ENCODE data around the gene ZC3H4. TPM values are rescaled to one million over a fixed set of nuclear protein-coding genes. Genes with fewer than 3 reads are reported as not detected.

ZC3H4 gene
- total and polyA plus RNA-seq, 9 of the 15 experiments (the other 6 are each of a cell fraction or from before 2014, with no cell fraction given) = 2.2 to 75.6 (median 18.3) TPM

DNA sequence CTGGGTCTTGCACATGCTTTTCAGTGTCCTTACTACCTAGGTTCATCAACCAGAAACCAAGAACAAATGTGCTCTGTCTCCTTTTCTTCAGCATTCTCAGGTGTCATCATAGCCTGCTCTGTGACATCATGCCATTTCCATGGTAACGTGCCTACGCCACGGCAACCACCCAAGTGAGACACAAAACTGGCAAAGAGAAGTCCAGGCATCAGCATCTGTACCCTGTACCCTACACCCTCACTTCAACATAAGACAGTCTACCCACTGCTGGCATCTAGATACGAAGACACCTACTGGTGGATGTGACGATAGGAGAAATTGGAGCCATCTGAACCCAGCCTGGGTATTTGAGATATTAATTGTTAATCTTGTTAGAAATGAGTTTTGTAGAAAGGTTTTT lies 13.3 kb downstream of the ZC3H4 start:
- H3K9me1 ChIP-seq (ENCODE audit: control insufficient read depth, insufficient read depth, low read length) = peaks cover 3% of the 10 kb centered on the region
- WGBS (ENCODE audit: insufficient coverage, low coverage, missing lambda C conversion rate) = 99% methylated on average over 5 of the region's 5 CpGs
- in situ Hi-C loops (cut with MboI) = no loop called here
- ChIA-PET POLR2A (interaction anchor here (0.8 to 2.1 kb wide), 3 partner anchors 8 to 10 kb away, joined by 4 to 8 read pairs (median 4); no protein-coding TSS in a partner anchor), CTCF (ENCODE audit: low intra/inter-chr PET ratio) (no interaction called here)
- no peaks in the 10 kb centered on the region for H3K27me3 ChIP-seq (ENCODE audit: control insufficient read depth in 2 of 2, insufficient read depth in 2 of 2, low read length in 2 of 2)
- H2AFZ ChIP-seq (ENCODE audit: low read depth, low read length) = no peak overlapping the region
- intact Hi-C loops (cut with micrococcal nuclease) = no loop called here
- DNase-seq (ENCODE audit: extremely low read depth in 1 of 4, low spot score in 3 of 4) (peak in 1 of 4 experiments; percentile 18), ATAC-seq (no peak), FAIRE-seq (peak; percentile 19)
- peak overlapping the region; percentile 18 to 43; a peak in 3 of 4 replicates for H3K9ac ChIP-seq (ENCODE audit: insufficient read depth in 1 of 2, low read depth in 2 of 2, low read length in 2 of 2)
- H3K36me3 ChIP-seq (ENCODE audit: control insufficient read depth, insufficient read depth, low read length) = peaks cover 63% of the 10 kb centered on the region; the same call in 2 of the 3 replicates
- H3K4me1 ChIP-seq (replicated peaks in 1 of 2; ENCODE audit: control insufficient read depth in 2 of 2, insufficient read depth in 2 of 2, low read length in 2 of 2) = peaks cover 19 to 27% of the 10 kb centered on the region in 2 experiments; a peak in 4 of 5 replicates
- H3K4me2 ChIP-seq (ENCODE audit: insufficient read depth, low read length) = peak overlapping the region; percentile 17; the same call in 1 of the 2 replicates
- H4K20me1 ChIP-seq (replicated peaks; ENCODE audit: control insufficient read depth, insufficient read depth, low read length) = no peaks in the 10 kb centered on the region
- BruUV-seq (replicated peaks) = TSS peak; percentile 13
- H3K9me3 ChIP-seq (replicated peaks; ENCODE audit: control insufficient read depth, insufficient read depth, low read depth, low read length) = no peaks in the 10 kb centered on the region
- H3K4me3 ChIP-seq = no peak overlapping the region
- H3K27ac ChIP-seq (ENCODE audit: extremely low read depth, low read depth, low read length) = peak overlapping the region; percentile 73; the same call in 2 of the 3 replicates
- H3K79me2 ChIP-seq (ENCODE audit: control insufficient read depth, insufficient read depth, low read length) = peaks cover 92% of the 10 kb centered on the region
- TF ChIP-seq CREB1 (IDR thresholded peaks at IDR 0.05) (no peak), CREB1 (CRISPR knock-in tag; IDR thresholded peaks at IDR 0.05) (no peak), SFPQ (IDR thresholded peaks at IDR 0.05; ENCODE audit: low read depth, low read length) (no peak), ZNF444 (CRISPR knock-in tag; IDR thresholded peaks at IDR 0.05) (no peak), GTF3C2 (IDR thresholded peaks at IDR 0.05; ENCODE audit: borderline replicate concordance, extremely low read depth, insufficient read length) (no peak), MYNN (IDR thresholded peaks at IDR 0.05) (peak; percentile 53; the same call in 1 of the 2 replicates), MYNN (CRISPR knock-in tag; IDR thresholded peaks at IDR 0.05) (no peak), NFIX (CRISPR knock-in tag; IDR thresholded peaks at IDR 0.05; ENCODE audit: low read depth) (no peak), JUNB (CRISPR knock-in tag; conservative IDR thresholded peaks at IDR 0.05) (no peak), SMARCB1 (IDR thresholded peaks at IDR 0.05; ENCODE audit: insufficient read length, low read depth) (no peak), DDX20 (tag; IDR thresholded peaks at IDR 0.05; ENCODE audit: low read depth) (no peak), CREM (IDR thresholded peaks at IDR 0.05; ENCODE audit: low read depth) (peak; percentile 40), ATF3 (IDR thresholded peaks at IDR 0.05) (0 out of 2 replicates have a peak, but pooled peaks have one; percentile 36), ATF3 (CRISPR knock-in tag; conservative IDR thresholded peaks at IDR 0.05) (no peak)
- TF ChIP-seq, protein P1, sequence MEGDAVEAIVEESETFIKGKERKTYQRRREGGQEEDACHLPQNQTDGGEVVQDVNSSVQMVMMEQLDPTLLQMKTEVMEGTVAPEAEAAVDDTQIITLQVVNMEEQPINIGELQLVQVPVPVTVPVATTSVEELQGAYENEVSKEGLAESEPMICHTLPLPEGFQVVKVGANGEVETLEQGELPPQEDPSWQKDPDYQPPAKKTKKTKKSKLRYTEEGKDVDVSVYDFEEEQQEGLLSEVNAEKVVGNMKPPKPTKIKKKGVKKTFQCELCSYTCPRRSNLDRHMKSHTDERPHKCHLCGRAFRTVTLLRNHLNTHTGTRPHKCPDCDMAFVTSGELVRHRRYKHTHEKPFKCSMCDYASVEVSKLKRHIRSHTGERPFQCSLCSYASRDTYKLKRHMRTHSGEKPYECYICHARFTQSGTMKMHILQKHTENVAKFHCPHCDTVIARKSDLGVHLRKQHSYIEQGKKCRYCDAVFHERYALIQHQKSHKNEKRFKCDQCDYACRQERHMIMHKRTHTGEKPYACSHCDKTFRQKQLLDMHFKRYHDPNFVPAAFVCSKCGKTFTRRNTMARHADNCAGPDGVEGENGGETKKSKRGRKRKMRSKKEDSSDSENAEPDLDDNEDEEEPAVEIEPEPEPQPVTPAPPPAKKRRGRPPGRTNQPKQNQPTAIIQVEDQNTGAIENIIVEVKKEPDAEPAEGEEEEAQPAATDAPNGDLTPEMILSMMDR (IDR thresholded peaks at IDR 0.05 in 2 of 3, conservative IDR thresholded peaks at IDR 0.05 in 1 of 3; ENCODE audit: insufficient read depth in 2 of 3, low read depth in 1 of 3, low read length in 3 of 3) = 0 out of 6 replicates have a peak, but pooled peaks of 1 of the 3 experiments have one; percentile 7
